Measurements from ENCODE around the gene GSC2. TPM values are rescaled to one million over a fixed set of nuclear protein-coding genes. Genes with fewer than 3 reads are reported as not detected.

GSC2 gene
- total and polyA plus RNA-seq, 4 donors, result not detected

DNA sequence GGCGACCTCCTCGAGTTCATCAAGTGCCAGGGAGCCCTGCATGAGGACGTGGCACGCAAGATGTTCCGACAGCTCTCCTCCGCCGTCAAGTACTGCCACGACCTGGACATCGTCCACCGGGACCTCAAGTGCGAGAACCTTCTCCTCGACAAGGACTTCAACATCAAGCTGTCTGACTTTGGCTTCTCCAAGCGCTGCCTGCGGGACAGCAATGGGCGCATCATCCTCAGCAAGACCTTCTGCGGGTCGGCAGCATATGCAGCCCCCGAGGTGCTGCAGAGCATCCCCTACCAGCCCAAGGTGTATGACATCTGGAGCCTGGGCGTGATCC is 18.4 kb downstream of the GSC2 start:
- no peak for TF ChIP-seq NR2F2 (IDR thresholded peaks at IDR 0.05)
- TF ChIP-seq JUND (IDR thresholded peaks at IDR 0.05), result no peak
- TF ChIP-seq HNF4A (conservative IDR thresholded peaks at IDR 0.05), result no peak
- no peak for TF ChIP-seq RXRA (IDR thresholded peaks at IDR 0.05)
- no peak for TF ChIP-seq EGR1 (IDR thresholded peaks at IDR 0.05; ENCODE audit: low read depth in 2 of 2)
- no peak for TF ChIP-seq FOXA2 (IDR thresholded peaks at IDR 0.05)
- TF ChIP-seq SP1 (IDR thresholded peaks at IDR 0.05), result no peak
- TF ChIP-seq, protein P1, sequence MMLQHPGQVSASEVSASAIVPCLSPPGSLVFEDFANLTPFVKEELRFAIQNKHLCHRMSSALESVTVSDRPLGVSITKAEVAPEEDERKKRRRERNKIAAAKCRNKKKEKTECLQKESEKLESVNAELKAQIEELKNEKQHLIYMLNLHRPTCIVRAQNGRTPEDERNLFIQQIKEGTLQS (IDR thresholded peaks at IDR 0.05), result no peak
- no peak for TF ChIP-seq HNF4G (IDR thresholded peaks at IDR 0.05)
- TF ChIP-seq, protein P2, sequence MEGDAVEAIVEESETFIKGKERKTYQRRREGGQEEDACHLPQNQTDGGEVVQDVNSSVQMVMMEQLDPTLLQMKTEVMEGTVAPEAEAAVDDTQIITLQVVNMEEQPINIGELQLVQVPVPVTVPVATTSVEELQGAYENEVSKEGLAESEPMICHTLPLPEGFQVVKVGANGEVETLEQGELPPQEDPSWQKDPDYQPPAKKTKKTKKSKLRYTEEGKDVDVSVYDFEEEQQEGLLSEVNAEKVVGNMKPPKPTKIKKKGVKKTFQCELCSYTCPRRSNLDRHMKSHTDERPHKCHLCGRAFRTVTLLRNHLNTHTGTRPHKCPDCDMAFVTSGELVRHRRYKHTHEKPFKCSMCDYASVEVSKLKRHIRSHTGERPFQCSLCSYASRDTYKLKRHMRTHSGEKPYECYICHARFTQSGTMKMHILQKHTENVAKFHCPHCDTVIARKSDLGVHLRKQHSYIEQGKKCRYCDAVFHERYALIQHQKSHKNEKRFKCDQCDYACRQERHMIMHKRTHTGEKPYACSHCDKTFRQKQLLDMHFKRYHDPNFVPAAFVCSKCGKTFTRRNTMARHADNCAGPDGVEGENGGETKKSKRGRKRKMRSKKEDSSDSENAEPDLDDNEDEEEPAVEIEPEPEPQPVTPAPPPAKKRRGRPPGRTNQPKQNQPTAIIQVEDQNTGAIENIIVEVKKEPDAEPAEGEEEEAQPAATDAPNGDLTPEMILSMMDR (IDR thresholded peaks at IDR 0.05; ENCODE audit: low read depth, low read length, missing input control), result no peak
- TF ChIP-seq, protein P3, sequence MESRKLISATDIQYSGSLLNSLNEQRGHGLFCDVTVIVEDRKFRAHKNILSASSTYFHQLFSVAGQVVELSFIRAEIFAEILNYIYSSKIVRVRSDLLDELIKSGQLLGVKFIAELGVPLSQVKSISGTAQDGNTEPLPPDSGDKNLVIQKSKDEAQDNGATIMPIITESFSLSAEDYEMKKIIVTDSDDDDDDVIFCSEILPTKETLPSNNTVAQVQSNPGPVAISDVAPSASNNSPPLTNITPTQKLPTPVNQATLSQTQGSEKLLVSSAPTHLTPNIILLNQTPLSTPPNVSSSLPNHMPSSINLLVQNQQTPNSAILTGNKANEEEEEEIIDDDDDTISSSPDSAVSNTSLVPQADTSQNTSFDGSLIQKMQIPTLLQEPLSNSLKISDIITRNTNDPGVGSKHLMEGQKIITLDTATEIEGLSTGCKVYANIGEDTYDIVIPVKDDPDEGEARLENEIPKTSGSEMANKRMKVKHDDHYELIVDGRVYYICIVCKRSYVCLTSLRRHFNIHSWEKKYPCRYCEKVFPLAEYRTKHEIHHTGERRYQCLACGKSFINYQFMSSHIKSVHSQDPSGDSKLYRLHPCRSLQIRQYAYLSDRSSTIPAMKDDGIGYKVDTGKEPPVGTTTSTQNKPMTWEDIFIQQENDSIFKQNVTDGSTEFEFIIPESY (IDR thresholded peaks at IDR 0.05), result no peak
- TF ChIP-seq RAD21 (IDR thresholded peaks at IDR 0.05), result no peak
- TF ChIP-seq GABPA (IDR thresholded peaks at IDR 0.05 in 1 of 2, conservative IDR thresholded peaks at IDR 0.05 in 1 of 2), result no peak
- TF ChIP-seq, protein P4, sequence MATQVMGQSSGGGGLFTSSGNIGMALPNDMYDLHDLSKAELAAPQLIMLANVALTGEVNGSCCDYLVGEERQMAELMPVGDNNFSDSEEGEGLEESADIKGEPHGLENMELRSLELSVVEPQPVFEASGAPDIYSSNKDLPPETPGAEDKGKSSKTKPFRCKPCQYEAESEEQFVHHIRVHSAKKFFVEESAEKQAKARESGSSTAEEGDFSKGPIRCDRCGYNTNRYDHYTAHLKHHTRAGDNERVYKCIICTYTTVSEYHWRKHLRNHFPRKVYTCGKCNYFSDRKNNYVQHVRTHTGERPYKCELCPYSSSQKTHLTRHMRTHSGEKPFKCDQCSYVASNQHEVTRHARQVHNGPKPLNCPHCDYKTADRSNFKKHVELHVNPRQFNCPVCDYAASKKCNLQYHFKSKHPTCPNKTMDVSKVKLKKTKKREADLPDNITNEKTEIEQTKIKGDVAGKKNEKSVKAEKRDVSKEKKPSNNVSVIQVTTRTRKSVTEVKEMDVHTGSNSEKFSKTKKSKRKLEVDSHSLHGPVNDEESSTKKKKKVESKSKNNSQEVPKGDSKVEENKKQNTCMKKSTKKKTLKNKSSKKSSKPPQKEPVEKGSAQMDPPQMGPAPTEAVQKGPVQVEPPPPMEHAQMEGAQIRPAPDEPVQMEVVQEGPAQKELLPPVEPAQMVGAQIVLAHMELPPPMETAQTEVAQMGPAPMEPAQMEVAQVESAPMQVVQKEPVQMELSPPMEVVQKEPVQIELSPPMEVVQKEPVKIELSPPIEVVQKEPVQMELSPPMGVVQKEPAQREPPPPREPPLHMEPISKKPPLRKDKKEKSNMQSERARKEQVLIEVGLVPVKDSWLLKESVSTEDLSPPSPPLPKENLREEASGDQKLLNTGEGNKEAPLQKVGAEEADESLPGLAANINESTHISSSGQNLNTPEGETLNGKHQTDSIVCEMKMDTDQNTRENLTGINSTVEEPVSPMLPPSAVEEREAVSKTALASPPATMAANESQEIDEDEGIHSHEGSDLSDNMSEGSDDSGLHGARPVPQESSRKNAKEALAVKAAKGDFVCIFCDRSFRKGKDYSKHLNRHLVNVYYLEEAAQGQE (IDR thresholded peaks at IDR 0.05), result no peak
- no peak for TF ChIP-seq YY1 (IDR thresholded peaks at IDR 0.05)
- TF ChIP-seq TAF1 (conservative IDR thresholded peaks at IDR 0.05), result no peak
- TF ChIP-seq FOXA1 (IDR thresholded peaks at IDR 0.05), result no peak
- H3K4me1 ChIP-seq (ENCODE audit: control insufficient read depth in 4 of 4, insufficient read depth in 4 of 4, low read length in 3 of 4), result no peaks in the 10 kb centered on the region
- H3K27me3 ChIP-seq (ENCODE audit: control insufficient read depth in 4 of 4, insufficient read depth in 4 of 4, low read length in 3 of 4), result no peaks in the 10 kb centered on the region
- no peaks in the 10 kb centered on the region for H3K9me3 ChIP-seq (ENCODE audit: control insufficient read depth in 4 of 4, low read length in 3 of 4)
- H3K9ac ChIP-seq (ENCODE audit: low read depth in 1 of 2, low read length in 2 of 2), result no peak overlapping the region
- H3K36me3 ChIP-seq (ENCODE audit: control insufficient read depth in 4 of 4, insufficient read depth in 3 of 4, low read depth in 1 of 4, low read length in 3 of 4), result peaks cover 2 to 29% (median 17%) of the 10 kb centered on the region in 4 donors
- 97% methylated on average over 19 of the region's 19 CpGs for WGBS
- DNase-seq (ENCODE audit: low spot score), result no peak
- H3K27ac ChIP-seq (ENCODE audit: low read depth in 1 of 2, low read length in 2 of 2), result no peak overlapping the region
- H3K4me3 ChIP-seq (ENCODE audit: low read depth in 1 of 3, low read length in 3 of 3), result no peak overlapping the region

All from liver (tissue), 9 donors.